ENCODE measurements around the gene PTPN22. TPM values are rescaled to one million over a fixed set of nuclear protein-coding genes. Genes with fewer than 3 reads are reported as not detected.
A peak's percentile ranks its signal among the peaks of the same experiment; 100 is the strongest.

PTPN22 gene
- total RNA-seq, 2 donors from 2014 or later, result 3.7 to 5.9 TPM

DNA sequence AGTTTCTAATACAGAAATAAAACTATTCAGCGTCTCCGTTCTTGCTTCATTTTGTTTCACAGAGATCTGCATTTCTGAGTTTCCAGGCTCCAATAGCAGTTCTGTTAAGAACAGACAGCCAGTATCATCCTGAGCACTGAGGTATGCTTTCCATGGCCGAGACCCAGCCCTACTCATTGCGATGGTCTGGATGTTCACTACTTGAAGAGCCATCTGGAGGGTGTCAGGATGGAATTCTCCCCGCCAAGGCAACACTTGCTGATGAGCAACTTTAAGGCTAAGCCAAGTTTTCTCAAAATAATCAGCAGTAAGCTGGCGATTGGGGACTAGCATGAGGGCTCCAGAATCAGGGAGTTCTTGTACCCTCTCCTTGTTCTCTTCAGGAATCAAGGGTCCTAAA lies 23.6 kb upstream of the PTPN22 start:
- H3K27me3 ChIP-seq, result no peaks in the 10 kb centered on the region
- no peak overlapping the region for H3K9ac ChIP-seq (ENCODE audit: low read depth in 2 of 2, low read length in 2 of 2)
- no peak for TF ChIP-seq CTCF (IDR thresholded peaks at IDR 0.05)
- H3K4me1 ChIP-seq, result no peaks in the 10 kb centered on the region
- no peak overlapping the region for H3K27ac ChIP-seq
- H3K9me3 ChIP-seq, result no peaks in the 10 kb centered on the region
- intact Hi-C loops (cut with DNase I), result no loop called here
- no peaks in the 10 kb centered on the region for H3K36me3 ChIP-seq
- DNase-seq, result no peak
- H3K4me3 ChIP-seq, result no peak overlapping the region

DNA sequence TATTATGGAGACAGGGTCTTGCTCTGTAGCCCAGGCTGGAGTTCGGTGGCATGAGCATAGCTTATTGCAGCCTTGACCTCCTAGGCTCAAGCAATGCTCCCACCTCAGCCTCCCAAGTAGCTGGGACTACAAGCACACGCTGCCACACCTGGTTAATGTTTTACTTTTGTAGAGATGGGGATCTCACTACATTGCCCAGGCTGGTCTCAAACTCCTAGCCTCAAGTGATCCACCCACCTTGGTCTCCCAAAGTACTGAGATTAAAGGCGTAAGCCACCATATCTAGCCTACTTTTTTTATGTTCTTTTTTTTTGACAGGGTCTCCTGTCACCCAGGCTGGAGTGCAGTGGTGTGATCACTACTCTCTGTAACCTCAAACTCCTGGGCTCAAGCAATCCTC lies 21.8 kb upstream of the PTPN22 start:
- Histone ChIP-seq H3K27me3 (no peaks in the 10 kb centered on the region), H3K4me1 (no peaks in the 10 kb centered on the region), H3K4me3 (no peak overlapping the region), H3K9me3 (no peaks in the 10 kb centered on the region), H3K27ac (no peak overlapping the region), H3K36me3 (no peaks in the 10 kb centered on the region), H3K9ac (ENCODE audit: low read depth in 2 of 2, low read length in 2 of 2) (no peak overlapping the region)
- no peak for DNase-seq
- TF ChIP-seq CTCF (IDR thresholded peaks at IDR 0.05), result no peak
- intact Hi-C loops (cut with DNase I), result no loop called here

- DNase-seq, result peak; percentile 38
- no peak for TF ChIP-seq CTCF (IDR thresholded peaks at IDR 0.05)
- no peak overlapping the region for H3K27ac ChIP-seq
- no peaks in the 10 kb centered on the region for H3K27me3 ChIP-seq
- no peaks in the 10 kb centered on the region for H3K4me1 ChIP-seq
- H3K9me3 ChIP-seq, result no peaks in the 10 kb centered on the region
- H3K4me3 ChIP-seq, result no peak overlapping the region
- intact Hi-C loops (cut with DNase I), result no loop called here
- H3K9ac ChIP-seq (ENCODE audit: low read depth in 2 of 2, low read length in 2 of 2), result no peak overlapping the region
- H3K36me3 ChIP-seq, result no peaks in the 10 kb centered on the region
Observed at GRCh38 chr1:113891631-113892220, 20.2 kb upstream of the PTPN22 start.

DNA sequence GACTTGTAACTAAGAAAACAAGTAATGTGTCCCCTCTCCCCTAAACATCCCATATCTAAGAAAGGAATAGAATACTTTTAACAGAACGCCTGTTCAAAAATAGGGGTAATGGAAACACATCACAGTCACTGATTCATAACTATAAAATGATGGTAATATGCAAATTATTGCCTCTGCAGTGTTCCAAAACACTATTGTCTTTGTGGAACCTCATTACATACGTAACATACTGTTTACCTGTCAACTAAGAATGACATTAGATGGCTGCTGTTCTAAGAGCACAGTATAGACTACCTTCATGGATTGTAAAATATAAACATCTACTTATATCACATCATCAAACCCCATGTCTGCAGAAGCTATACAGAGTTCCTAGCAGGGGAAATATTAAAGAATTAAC lies 19.3 kb upstream of the PTPN22 start:
- intact Hi-C loops (cut with DNase I), result no loop called here
- Histone ChIP-seq H3K36me3 (no peaks in the 10 kb centered on the region), H3K4me3 (no peak overlapping the region), H3K9ac (ENCODE audit: low read depth in 2 of 2, low read length in 2 of 2) (no peak overlapping the region), H3K27ac (no peak overlapping the region), H3K9me3 (no peaks in the 10 kb centered on the region), H3K4me1 (no peaks in the 10 kb centered on the region), H3K27me3 (no peaks in the 10 kb centered on the region)
- DNase-seq, result no peak
- no peak for TF ChIP-seq CTCF (IDR thresholded peaks at IDR 0.05)

- H3K9me3 ChIP-seq, result no peaks in the 10 kb centered on the region
- no peaks in the 10 kb centered on the region for H3K36me3 ChIP-seq
- peak; percentile 62 for DNase-seq
- H3K4me1 ChIP-seq, result no peaks in the 10 kb centered on the region
- TF ChIP-seq CTCF (IDR thresholded peaks at IDR 0.05), result no peak
- H3K27me3 ChIP-seq, result no peaks in the 10 kb centered on the region
- peak within 1 kb of the TSS in 1 of 2 donors; percentile 73 for H3K9ac ChIP-seq (ENCODE audit: low read depth in 2 of 2, low read length in 2 of 2)
- intact Hi-C loops (cut with DNase I), result no loop called here
- H3K27ac ChIP-seq, result peak within 1 kb of the TSS; percentile 81
- peak within 1 kb of the TSS; percentile 36 for H3K4me3 ChIP-seq
Observed at GRCh38 chr1:113887402-113888175, 16.1 kb upstream of the PTPN22 start, which contains the start of gene BCL2L15. BCL2L15 (minus strand) TSS chr1:113887581; CDS start chr1:113887375, 206 bp downstream.

Measured in colonic mucosa (tissue), 4 donors.